Pulmonary artery endothelial cell (primary cell): Measurements from ENCODE around the gene C20orf202. TPM values are rescaled to one million over a fixed set of nuclear protein-coding genes. Genes with fewer than 3 reads are reported as not detected.
"Not testable (repeated sequence)": the region's sequence is repeated elsewhere in the genome, so short reads cannot be mapped to it uniquely, and the experiment has no call there.

Experiments used
- DNase-seq: peaks from one replicate; pipeline ENCODE4 v3.0.0-alpha.2; 2011; ENCODE audit warnings: low read depth, low spot score
- total RNA-seq: library from RNA; depleted of rRNA; stranded (reverse); fragments of >200 nt; gene quantifications from 2 replicates; pipeline ENCODE4 v1.2.3, GENCODE V29; 2014

C20orf202 gene
- total RNA-seq, 1 donor from 2014 or later = 0.07 TPM

DNA sequence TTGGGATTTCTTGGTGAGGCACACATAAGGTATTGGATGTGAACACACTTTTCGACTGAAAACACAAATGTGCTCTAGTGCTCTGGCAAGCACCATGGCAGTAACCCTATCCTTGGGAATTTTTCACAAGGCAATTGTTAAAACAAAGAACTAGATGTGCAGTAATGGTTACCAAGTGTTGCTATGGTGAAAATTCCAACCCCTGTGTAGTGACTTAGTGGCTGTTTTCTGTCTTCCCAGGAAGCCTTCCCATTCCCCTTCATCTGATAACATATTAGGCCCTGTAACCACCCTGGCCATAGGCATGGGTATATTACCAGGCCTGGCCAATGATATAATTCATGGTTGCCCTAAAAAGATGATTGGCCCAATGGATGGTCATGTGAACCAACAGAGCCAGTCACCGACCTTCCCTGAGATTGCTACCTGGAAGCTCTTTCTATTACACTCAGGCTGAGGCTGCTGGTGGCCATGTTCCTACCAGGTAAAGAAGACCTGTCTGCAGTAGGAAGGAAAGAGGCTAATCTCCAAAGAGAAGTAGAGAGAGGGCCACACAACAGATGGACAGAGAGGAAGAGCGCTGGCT, 4.1 kb downstream of the C20orf202 start:
- DNase-seq = no peak

- DNase-seq = no peak
Observed at GRCh38 chr20:1209447-1210387, 6.5 kb downstream of the C20orf202 start.

DNA sequence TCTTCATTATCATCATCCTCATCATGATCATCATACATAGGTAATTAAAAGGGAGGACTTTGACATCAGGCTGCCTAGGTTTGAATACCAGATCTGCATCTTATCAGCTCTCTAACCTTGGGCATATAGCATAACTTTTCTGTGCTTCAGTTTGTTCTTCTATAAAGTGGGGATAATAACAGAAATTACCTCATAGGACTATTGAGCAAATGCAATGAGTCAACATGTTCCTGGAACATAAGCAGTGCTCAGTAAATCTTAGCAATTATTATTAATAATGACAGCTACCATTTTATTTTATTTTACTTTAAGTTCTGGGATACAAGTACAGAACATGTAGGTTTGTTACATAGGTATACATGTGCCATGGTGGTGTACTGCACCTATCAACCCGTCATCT, 7.2 kb downstream of the C20orf202 start:
- no peak for DNase-seq

GRCh38 chr20:1212023-1212422, 8.8 kb downstream of the C20orf202 start:
- DNase-seq = no peak

- peak; percentile 32 for DNase-seq
Observed at GRCh38 chr20:1212607-1213396, 9.5 kb downstream of the C20orf202 start.

GRCh38 chr20:1214838-1215261, 11.6 kb downstream of the C20orf202 start:
- no peak for DNase-seq

DNA sequence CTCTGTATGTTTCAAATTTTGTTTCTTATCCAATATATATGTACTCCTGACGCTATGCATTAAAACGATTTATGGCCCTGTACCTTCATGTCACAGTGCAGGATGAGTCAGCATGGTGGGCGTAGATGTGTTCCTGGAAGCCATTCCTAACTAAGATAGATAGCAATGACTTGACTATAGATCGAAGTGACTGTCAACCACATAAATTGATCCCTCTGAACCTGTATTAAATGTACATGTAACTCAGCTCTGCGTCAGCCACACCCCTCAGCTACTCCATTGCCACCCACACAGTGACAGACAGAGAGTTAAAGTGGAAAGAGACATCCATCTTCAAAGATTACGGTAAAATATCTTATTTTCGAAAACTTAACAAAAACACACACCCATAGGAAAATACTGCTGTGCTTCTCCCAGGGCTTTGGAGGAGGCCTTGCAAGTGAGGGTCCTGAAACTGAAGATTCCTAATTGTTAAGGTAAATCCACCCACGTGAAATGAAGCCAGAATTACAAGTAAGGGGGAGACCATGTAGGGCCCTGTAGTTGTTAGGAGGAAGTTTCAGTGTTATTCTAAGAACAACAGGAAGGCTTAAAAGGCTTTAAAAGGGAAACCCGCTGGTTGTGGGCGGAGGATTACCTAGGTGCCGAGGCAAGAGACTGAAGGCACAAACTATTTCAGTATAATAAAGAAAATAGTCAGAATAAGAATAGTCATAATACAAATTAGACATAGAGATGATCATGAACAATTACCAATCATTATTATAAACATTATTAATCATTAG, 12.3 kb downstream of the C20orf202 start:
- no peak for DNase-seq

GRCh38 chr20:1216527-1217427, 13.5 kb downstream of the C20orf202 start:
- DNase-seq = not testable (repeated sequence)

- DNase-seq = not testable (repeated sequence)
Observed at GRCh38 chr20:1222750-1223149, 19.5 kb downstream of the C20orf202 start.

- DNase-seq = no peak
Observed at GRCh38 chr20:1224205-1224890, 21.1 kb downstream of the C20orf202 start.

DNA sequence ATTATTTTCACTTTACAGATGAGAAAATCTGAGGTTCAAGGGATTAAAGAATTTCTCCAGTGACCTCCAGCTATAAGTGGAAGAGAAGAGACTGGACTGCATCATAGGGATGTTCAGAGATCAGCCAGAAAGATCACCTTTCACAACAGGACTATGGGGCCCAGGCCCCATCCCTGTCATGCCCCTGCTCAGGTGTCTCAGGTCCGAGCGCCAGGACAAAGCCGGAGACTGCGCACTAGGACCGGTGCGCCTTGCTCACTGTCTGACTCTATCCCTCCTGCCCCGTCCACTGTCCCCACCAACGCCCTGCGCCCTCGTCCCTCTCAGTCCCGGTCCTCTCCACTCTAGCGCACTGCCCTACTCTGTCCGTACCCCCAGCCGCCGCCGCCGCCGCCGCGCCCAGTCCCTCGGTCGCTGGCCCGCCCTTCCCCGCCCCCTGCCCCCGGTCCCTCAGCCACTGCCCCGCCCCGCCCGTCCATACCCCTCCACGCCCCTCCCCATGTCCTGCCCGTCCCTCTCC, 22.1 kb downstream of the C20orf202 start:
- DNase-seq = no peak

DNA sequence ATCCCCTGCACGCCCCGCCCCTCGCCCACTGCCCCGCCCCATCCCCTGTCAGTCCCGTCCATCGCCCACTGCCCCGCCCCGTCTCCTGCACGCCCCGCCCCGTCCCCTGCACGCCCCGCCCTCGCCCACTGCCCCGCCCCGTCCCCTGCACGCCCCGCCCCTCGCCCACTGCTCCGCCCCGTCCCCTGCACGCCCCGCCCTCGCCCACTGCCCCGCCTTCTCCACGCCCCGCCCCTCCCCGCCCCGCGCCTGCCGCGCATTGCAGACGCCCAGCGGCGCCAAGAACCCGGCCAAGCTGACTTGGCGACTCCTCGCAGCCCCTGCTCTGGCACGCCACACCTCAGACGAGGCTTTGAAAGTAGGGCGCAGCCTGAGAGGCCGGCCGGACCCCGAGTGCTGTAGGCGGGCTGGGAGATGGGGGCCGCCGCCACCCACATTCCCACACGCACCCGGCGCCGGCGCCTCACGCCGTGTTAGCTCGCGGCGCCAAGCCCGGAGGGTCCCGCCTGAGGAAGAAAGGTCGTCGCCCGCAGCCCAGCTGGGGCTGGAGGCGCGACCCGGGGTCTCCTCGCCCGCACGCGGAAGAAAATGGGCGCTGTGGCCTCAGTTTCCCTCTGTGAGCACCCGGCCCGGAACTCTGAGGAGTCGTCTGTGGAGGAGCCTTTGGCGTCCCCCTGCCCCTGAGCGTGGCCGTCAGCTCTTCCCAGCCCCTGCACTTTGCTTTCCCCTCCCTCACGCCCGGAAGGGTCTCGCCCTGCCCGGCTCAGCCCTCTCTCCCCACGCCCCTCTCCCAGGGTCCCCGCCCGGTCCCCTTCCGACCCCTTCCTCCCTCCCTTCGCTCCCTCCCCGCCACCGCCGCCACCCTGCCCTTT, 22.8 kb downstream of the C20orf202 start, which contains the start of gene RAD21L1:
TSS of gene RAD21L1 (plus strand) at position 262 of the 872 bp plus-strand sequence. CDS start 2,410 bp downstream, outside the sequence.
- peak; percentile 48 for DNase-seq

DNA sequence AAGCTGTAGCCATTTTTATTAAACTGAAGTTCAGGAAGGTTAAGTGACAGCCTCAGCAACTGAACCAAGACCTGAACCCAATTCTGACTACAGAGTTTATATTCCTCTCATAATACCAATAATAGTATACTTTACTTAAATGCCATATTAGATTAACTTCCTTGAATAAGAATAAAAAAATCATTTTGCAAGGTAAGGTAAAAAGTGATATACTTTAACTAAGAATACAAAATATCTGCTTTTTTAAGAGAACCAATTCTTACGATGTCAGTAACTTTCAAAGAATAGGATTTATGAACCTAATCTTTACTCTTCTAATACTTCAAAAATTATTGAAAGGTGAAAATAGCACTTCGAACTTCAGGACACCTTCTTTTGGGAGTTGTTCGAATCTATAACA, 26.3 kb downstream of the C20orf202 start:
- no peak for DNase-seq

- no peak for DNase-seq
Observed at GRCh38 chr20:1232286-1233111, 29.2 kb downstream of the C20orf202 start.

DNA sequence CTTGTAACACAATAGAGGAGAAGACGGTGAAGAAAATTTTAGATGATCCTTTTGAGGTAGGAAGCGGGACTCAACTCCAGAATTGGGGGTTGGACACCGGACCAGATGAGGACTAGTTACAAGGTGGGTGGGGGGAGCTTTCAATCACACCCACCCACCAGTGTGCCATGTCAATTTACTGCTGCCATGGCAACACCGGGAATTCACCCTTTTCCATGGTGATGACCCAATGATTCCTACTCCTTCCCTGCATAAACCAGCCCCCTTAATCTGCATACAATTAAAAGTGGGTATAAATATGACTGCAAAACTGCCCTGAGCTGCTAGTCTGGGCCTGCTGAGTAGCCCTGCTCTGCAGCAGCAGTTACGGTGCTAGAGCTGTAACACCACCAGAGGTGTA, 37.3 kb downstream of the C20orf202 start:
- DNase-seq = no peak

- no peak for DNase-seq
Observed at GRCh38 chr20:1241456-1241855, 38.2 kb downstream of the C20orf202 start.

DNA sequence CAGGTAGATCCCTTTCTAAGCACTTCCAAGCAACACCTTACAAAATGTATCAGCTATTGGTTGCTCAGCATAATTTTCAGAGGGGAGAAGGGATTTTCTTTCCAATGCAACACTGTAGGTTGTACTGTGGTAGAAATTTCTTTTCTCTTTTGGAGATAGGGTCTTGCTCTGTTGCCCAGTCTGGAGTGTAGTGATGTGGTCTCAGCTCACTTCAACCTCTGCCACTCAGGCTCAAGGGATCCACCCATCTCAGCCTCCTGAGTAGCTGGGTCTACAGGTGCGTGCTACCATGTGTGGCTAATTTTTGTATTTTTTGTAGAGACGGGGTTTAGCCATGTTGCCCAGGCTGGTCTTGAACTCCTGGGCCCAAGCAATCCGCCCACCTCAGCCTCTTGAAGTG, 38.8 kb downstream of the C20orf202 start:
- DNase-seq = no peak
